Activated T-helper 1 cell treated with anti-CD3 and anti-CD28 coated beads, Interleukin-12 subunit alpha, Interleukin-12 subunit beta, Interleukin-2, Interleukin-4 antibody, amounts not matched to agents 30 ng/mL and 10 ng/mL and 1 ng/mL, durations not matched to agents 14 hours and 24 hours and 36 hours (primary cell): Measurements from ENCODE around the gene RRP1. TPM values are rescaled to one million over a fixed set of nuclear protein-coding genes. Genes with fewer than 3 reads are reported as not detected.

Experiments used
- DNase-seq: peaks from one replicate; pipeline ENCODE4 v3.0.0; 2021; ENCODE audit warnings: low spot score
- H3K27ac Mint-ChIP-seq: one replicate; pipeline ENCODE4 v1.8.0; 2021; ENCODE audit warnings: mild to moderate bottlenecking, mixed read lengths
- H3K27me3 Mint-ChIP-seq: one replicate; pipeline ENCODE4 v1.8.0; 2022; ENCODE audit warnings: mild to moderate bottlenecking, moderate library complexity, mixed read lengths; ENCODE audit not compliant: insufficient read depth
- H3K36me3 Mint-ChIP-seq: one replicate; pipeline ENCODE4 v1.8.0; 2021; ENCODE audit warnings: low read depth, mixed read lengths
- H3K4me1 Mint-ChIP-seq: one replicate; pipeline ENCODE4 v1.8.0; 2021; ENCODE audit warnings: low read depth, mixed read lengths
- H3K4me3 Mint-ChIP-seq: one replicate; pipeline ENCODE4 v1.8.0; 2021; ENCODE audit warnings: mild to moderate bottlenecking, moderate library complexity, mixed read lengths
- H3K9me3 Mint-ChIP-seq: one replicate; pipeline ENCODE4 v1.8.0; 2021; ENCODE audit warnings: mixed read lengths
- intact Hi-C: fragments of 100-400 bp; cut with micrococcal nuclease; formaldehyde crosslinking; loops from one replicate; pipeline ENCODE4 v1.15.1; 2024
- total RNA-seq: library from RNA; stranded (reverse); gene quantifications from 2 replicates; pipeline ENCODE4 v1.2.3, GENCODE V29; 2022

Gene RRP1
- total RNA-seq, 1 donor from 2014 or later = 91.8 TPM

DNA sequence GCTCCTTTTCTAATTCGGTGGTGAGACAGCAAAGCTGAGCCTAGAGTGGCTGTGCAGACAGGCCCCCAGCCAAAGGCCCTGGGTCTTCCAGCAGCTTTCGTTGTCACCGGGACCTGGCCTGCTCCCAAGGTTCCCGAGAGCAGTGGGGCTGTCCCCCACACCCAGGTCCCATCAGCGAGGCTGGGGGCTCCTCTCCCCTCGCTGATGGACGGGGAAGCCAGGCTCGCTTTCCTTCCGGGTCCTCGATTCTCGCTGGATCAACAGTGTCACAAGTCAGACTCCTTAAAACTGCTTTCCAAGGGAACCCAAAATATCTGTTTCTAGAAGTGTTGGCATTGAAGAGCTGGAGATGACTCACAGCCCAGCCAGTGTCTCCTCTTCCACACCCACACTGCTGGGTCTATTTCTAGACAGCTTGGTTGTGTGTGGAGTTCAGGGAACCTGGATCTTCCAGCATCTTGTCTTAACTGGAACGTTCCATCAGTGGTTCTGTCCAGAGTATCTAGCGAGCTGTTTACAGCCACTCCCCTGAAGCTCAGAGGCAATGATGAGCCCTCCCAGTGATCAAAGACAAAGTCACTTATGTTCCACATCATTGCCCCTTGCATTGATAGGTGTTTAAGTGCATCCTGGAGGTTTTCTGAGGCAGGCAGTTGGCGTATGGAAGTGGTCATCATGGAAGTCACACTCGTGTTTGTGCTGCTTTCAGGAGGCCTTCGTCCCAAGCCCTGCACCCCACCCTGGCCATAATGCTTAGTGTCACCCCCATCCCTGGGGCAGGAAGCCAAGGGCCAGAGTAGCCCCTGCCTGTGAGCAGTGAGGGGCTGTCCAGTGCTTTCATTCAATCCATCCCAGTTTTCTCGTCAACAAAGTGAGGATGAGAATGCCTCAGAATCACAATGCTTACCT, 35.2 kb downstream of the RRP1 start:
- H3K27me3 Mint-ChIP-seq = peaks cover 3% of the 10 kb centered on the region
- no peak overlapping the region for H3K4me3 Mint-ChIP-seq
- no peak overlapping the region for H3K27ac Mint-ChIP-seq
- H3K4me1 Mint-ChIP-seq = no peaks in the 10 kb centered on the region
- DNase-seq = no peak
- H3K9me3 Mint-ChIP-seq = no peaks in the 10 kb centered on the region
- no peaks in the 10 kb centered on the region for H3K36me3 Mint-ChIP-seq
- intact Hi-C loops = no loop called here

DNA sequence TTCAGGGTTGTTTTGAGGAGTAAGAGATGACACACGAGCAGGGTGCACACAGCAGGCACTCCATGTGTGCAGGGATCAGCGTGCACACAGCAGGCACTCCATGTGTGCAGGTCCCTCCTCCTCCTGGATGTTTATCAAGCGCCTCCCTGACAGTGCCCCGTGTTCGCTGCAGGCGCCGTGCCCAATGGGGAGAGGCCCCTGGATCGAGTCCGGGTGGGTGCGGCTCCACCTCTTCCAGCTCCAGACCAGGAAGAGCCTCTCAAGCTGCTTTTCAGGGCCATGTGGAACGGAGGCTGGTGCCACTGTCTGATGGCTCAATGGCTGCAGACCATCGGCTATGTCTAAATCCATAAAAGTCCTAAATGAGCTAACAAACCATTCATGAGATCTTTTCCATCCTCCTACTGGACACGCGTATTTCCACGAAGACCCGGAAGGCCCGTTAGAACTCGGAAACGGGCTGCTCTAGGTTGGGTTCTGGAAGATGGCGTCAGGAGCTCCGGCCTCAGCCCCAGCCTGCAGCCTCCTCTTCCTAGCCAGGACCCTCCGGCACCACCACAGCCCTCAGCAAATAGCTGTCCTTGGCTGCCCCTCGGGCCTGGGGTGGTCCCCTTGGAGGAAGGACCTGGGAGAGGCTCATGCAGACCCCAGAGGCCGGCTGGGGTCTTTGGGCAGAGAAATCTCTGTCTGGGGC, 36.0 kb downstream of the RRP1 start:
- H3K27me3 Mint-ChIP-seq = peaks cover 3% of the 10 kb centered on the region
- H3K4me1 Mint-ChIP-seq = no peaks in the 10 kb centered on the region
- intact Hi-C loops = no loop called here
- no peak overlapping the region for H3K4me3 Mint-ChIP-seq
- H3K9me3 Mint-ChIP-seq = no peaks in the 10 kb centered on the region
- H3K36me3 Mint-ChIP-seq = no peaks in the 10 kb centered on the region
- no peak for DNase-seq
- no peak overlapping the region for H3K27ac Mint-ChIP-seq

DNA sequence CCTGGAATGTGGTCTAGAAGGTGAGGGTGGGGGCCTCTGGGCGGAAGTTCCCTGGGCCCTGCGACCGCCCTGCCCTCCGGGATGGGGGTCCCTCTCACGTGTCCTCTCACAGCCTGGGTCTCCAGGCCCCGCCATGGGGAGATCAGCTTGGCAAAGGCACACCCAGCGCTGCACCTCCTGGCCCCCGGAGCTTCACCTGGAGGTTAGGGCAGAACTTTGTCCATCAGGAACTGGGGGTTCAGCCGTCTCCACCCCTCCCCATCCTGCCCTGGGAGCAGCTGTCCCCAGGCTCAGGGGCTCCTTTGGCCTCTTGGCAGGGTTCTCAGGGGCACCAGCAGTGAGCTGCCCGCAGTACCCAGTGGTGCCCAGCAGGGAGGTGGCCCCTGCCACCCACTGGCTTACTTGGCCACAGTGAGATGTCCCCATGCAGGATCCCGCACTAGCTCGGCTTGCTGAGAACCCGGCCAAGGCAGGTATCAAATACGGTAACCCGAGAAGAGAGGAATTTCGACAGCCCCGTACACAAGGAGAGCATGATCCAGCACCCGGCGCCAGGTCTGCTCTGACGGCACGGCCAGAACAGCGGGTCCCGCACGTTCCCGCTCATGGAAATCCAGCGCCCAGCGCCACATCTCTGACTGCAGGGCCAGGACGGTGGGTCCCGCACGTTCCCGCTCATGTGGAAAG, 36.7 kb downstream of the RRP1 start:
- Mint-ChIP-seq H3K9me3 (no peaks in the 10 kb centered on the region), H3K27ac (no peak overlapping the region), H3K4me3 (no peak overlapping the region), H3K27me3 (peaks cover 3% of the 10 kb centered on the region), H3K36me3 (no peaks in the 10 kb centered on the region), H3K4me1 (no peaks in the 10 kb centered on the region)
- intact Hi-C loops = no loop called here
- DNase-seq = no peak

- H3K4me1 Mint-ChIP-seq = no peaks in the 10 kb centered on the region
- no peaks in the 10 kb centered on the region for H3K36me3 Mint-ChIP-seq
- H3K27me3 Mint-ChIP-seq = peaks cover 3% of the 10 kb centered on the region
- no peaks in the 10 kb centered on the region for H3K9me3 Mint-ChIP-seq
- intact Hi-C loops = no loop called here
- H3K4me3 Mint-ChIP-seq = no peak overlapping the region
- no peak for DNase-seq
- no peak overlapping the region for H3K27ac Mint-ChIP-seq
These were observed 37.2 kb downstream of the RRP1 start for GRCh38 chr21:43826623-43826974.

DNA sequence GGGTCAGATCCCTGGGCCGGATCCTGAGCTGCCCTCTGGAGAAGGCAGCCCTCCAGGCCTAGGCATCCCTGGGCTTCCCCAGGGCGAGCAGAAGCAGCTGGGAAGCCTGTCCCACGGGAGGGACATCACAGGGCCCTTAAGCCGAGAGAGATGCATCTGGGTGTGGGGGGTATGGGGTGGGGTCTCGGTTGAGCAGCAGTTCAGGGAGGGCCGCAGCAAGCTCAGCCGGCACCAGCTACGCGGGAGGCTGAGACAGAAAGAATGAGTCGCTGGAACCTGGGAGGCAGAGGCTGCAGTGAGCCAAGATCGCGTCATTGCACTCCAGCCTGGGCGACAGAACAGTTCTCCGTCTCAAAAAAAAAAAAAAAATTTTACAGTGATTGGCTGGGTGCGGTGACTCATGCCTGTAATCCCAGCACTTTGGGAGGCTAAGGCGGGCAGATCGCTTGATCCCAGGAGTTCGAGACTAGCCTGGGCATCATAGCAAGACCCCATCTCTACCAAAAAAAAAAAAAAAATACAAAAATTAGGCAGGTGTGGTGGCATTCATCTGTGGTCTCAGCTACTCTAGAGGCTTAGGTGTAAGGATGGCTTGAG, 37.7 kb downstream of the RRP1 start:
- intact Hi-C loops = no loop called here
- no peak for DNase-seq

GRCh38 chr21:43829161-43829560, 39.8 kb downstream of the RRP1 start:
- no peaks in the 10 kb centered on the region for H3K36me3 Mint-ChIP-seq
- DNase-seq = no peak
- H3K27ac Mint-ChIP-seq = no peak overlapping the region
- no peak overlapping the region for H3K4me3 Mint-ChIP-seq
- H3K4me1 Mint-ChIP-seq = no peaks in the 10 kb centered on the region
- peaks cover 8% of the 10 kb centered on the region for H3K27me3 Mint-ChIP-seq
- H3K9me3 Mint-ChIP-seq = no peaks in the 10 kb centered on the region
- intact Hi-C loops = no loop called here

More for the DNA sequence above, 37.7 kb downstream of the RRP1 start:
- Mint-ChIP-seq H3K27ac (no peak overlapping the region), H3K9me3 (no peaks in the 10 kb centered on the region), H3K4me3 (no peak overlapping the region), H3K36me3 (no peaks in the 10 kb centered on the region), H3K4me1 (no peaks in the 10 kb centered on the region), H3K27me3 (peaks cover 3% of the 10 kb centered on the region)

GRCh38 chr21:43829575-43830119, 40.3 kb downstream of the RRP1 start:
- peaks cover 3% of the 10 kb centered on the region for H3K4me1 Mint-ChIP-seq
- intact Hi-C loops = no loop called here
- H3K27me3 Mint-ChIP-seq = peaks cover 9% of the 10 kb centered on the region
- no peaks in the 10 kb centered on the region for H3K9me3 Mint-ChIP-seq
- H3K27ac Mint-ChIP-seq = no peak overlapping the region
- DNase-seq = no peak
- no peak overlapping the region for H3K4me3 Mint-ChIP-seq
- no peaks in the 10 kb centered on the region for H3K36me3 Mint-ChIP-seq

DNA sequence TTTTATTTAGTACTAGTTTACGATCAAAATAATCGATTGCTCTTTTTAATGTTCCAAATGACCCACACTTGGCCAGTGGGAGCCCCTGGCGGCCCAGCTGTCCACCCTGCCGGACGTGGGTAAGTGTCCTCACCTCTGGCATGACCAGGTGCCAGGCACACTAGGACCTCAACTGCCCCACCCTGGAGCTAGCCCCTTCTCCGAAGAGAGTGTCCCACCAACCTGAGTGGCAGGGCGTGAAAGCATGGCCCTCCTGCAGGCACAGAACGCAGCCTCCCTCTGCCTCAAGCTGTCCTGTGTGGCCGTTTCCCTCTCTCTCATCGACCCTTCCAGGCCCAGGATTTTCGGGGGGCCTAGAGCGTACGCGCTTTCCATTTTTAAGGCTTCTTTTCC, 42.8 kb downstream of the RRP1 start:
- Mint-ChIP-seq H3K36me3 (no peaks in the 10 kb centered on the region), H3K9me3 (no peaks in the 10 kb centered on the region), H3K4me1 (peaks cover 12% of the 10 kb centered on the region), H3K4me3 (no peak overlapping the region), H3K27ac (no peak overlapping the region), H3K27me3 (peaks cover 31% of the 10 kb centered on the region)
- intact Hi-C loops = no loop called here
- DNase-seq = no peak

DNA sequence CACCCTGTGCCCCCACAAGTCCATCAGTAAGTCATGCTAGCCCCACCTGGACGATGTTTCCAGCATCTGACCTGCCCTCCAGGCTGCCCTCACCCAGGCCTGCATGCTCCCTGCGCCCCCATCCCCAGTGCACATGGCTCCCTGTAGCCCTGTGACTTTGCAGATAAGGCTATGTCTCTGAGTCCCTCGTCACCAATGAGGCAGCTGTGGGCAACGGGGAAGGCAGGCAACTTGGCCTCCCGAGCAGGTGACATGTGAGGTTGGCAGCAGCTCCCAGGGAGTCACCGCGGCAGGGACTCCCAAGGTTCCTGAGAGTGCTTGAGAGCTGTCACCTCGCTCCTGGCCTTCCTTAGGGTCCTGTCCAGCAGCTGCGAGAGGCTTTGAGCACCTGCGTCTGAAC, 43.3 kb downstream of the RRP1 start:
- Mint-ChIP-seq H3K4me1 (peaks cover 12% of the 10 kb centered on the region), H3K27ac (no peak overlapping the region), H3K27me3 (peaks cover 34% of the 10 kb centered on the region), H3K4me3 (no peak overlapping the region), H3K9me3 (no peaks in the 10 kb centered on the region), H3K36me3 (no peaks in the 10 kb centered on the region)
- DNase-seq = no peak
- intact Hi-C loops = no loop called here

GRCh38 chr21:43834146-43834905, 44.9 kb downstream of the RRP1 start:
- Mint-ChIP-seq H3K27ac (no peak overlapping the region), H3K4me1 (peaks cover 19% of the 10 kb centered on the region), H3K4me3 (no peak overlapping the region), H3K27me3 (peaks cover 46% of the 10 kb centered on the region), H3K9me3 (no peaks in the 10 kb centered on the region), H3K36me3 (no peaks in the 10 kb centered on the region)
- no peak for DNase-seq
- intact Hi-C loops = no loop called here

DNA sequence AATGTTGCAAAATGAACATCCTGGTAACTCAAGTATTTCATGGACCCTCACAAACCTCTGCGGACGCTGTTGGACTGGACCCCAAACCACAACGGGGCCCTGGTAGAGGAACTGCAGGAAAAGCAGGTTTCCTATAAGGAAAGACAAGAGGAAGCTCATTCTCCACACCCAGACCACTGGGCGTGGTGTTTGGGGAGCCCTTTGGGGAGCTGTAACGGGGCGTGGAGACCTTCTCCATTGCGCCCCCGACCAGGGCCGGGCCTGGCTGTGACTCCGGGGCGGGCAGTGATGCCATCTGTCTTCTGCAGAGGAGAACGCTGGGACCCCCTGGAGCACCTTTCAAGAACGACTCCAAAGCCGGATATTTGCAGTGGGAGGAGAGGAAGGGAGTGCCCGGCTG, 45.7 kb downstream of the RRP1 start:
- Mint-ChIP-seq H3K4me3 (no peak overlapping the region), H3K27ac (no peak overlapping the region), H3K36me3 (no peaks in the 10 kb centered on the region), H3K9me3 (no peaks in the 10 kb centered on the region), H3K4me1 (peaks cover 19% of the 10 kb centered on the region), H3K27me3 (peaks cover 46% of the 10 kb centered on the region)
- DNase-seq = no peak
- intact Hi-C loops = no loop called here

DNA sequence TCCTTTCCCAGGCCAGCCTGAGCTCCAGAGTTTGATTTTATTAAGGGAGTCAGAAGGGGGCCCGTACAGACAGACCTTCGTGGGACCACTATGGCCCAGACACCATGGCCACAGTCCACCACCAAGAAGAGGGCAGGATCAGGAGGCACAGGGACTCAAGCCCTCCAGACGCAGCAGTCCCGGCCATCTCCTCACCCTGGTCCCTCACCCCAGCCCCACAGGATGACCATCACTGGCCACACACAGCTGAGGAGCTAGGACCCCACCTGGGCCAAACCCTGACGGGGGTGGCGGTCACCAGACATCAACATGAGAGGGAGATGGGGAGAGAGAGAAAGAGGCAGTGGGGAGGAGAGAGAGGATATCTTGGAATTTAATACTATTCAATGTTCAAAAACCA, 46.5 kb downstream of the RRP1 start:
- H3K36me3 Mint-ChIP-seq = no peaks in the 10 kb centered on the region
- no peaks in the 10 kb centered on the region for H3K9me3 Mint-ChIP-seq
- intact Hi-C loops = no loop called here
- H3K4me3 Mint-ChIP-seq = no peak overlapping the region
- peaks cover 19% of the 10 kb centered on the region for H3K4me1 Mint-ChIP-seq
- no peak for DNase-seq
- peaks cover 46% of the 10 kb centered on the region for H3K27me3 Mint-ChIP-seq
- no peak overlapping the region for H3K27ac Mint-ChIP-seq
